ENCODE data around the gene ATG9B.

Gene ATG9B

GRCh38 chr7:151008511-151009323, 15.6 kb downstream of the ATG9B start:
- H3K4me3 ChIP-seq = peak overlapping the region in 2 of 7 experiments; percentile 4 to 15
- H3K27ac ChIP-seq = peak overlapping the region in 8 of 21 experiments; percentile 0 to 75 (median 58)

- Histone ChIP-seq H3K4me3 (peak overlapping the region in 2 of 7 experiments; percentile 4 to 15), H3K27ac (peak overlapping the region in 8 of 21 experiments; percentile 0 to 75 (median 56))
Measured at GRCh38 chr7:151008143-151008510, 16.2 kb downstream of the ATG9B start.

- Histone ChIP-seq H3K27ac (peak overlapping the region in 12 of 21 experiments; percentile 11 to 75 (median 41)), H3K4me3 (no peak overlapping the region)
Measured at GRCh38 chr7:151007469-151007898, 16.8 kb downstream of the ATG9B start.

- Histone ChIP-seq H3K27ac (peak overlapping the region in 9 of 21 experiments; percentile 11 to 75 (median 41)), H3K4me3 (no peak overlapping the region)
Measured at GRCh38 chr7:151006590-151007300, 17.5 kb downstream of the ATG9B start.

GRCh38 chr7:151005566-151005965, 18.7 kb downstream of the ATG9B start:
- no peak overlapping the region for H3K27ac ChIP-seq
- no peak overlapping the region for H3K4me3 ChIP-seq

GRCh38 chr7:151003572-151003971, 20.7 kb downstream of the ATG9B start:
- no peak overlapping the region for H3K4me3 ChIP-seq
- H3K27ac ChIP-seq = no peak overlapping the region

- H3K27ac ChIP-seq = no peak overlapping the region
Measured at GRCh38 chr7:151001546-151001945, 22.7 kb downstream of the ATG9B start.

GRCh38 chr7:151000897-151001495, 23.3 kb downstream of the ATG9B start:
- no peak overlapping the region for H3K4me3 ChIP-seq

More at GRCh38 chr7:151001546-151001945, 22.7 kb downstream of the ATG9B start:
- no peak overlapping the region for H3K4me3 ChIP-seq

GRCh38 chr7:150999497-151000230, 24.6 kb downstream of the ATG9B start:
- Histone ChIP-seq H3K27ac (no peak overlapping the region), H3K4me3 (no peak overlapping the region)

More at GRCh38 chr7:151000897-151001495, 23.3 kb downstream of the ATG9B start:
- H3K27ac ChIP-seq = no peak overlapping the region

- Histone ChIP-seq H3K27ac (no peak overlapping the region), H3K4me3 (no peak overlapping the region)
Measured at GRCh38 chr7:150999001-150999400, 25.3 kb downstream of the ATG9B start.

- Histone ChIP-seq H3K27ac (no peak overlapping the region), H3K4me3 (no peak overlapping the region)
Measured at GRCh38 chr7:150998341-150998740, 26.0 kb downstream of the ATG9B start.

- H3K4me3 ChIP-seq = no peak overlapping the region
- H3K27ac ChIP-seq = no peak overlapping the region
Measured at GRCh38 chr7:150997817-150998216, 26.5 kb downstream of the ATG9B start.

GRCh38 chr7:150997075-150997511, 27.2 kb downstream of the ATG9B start:
- Histone ChIP-seq H3K4me3 (no peak overlapping the region), H3K27ac (no peak overlapping the region)

GRCh38 chr7:150996376-150997074, 27.8 kb downstream of the ATG9B start:
- Histone ChIP-seq H3K4me3 (no peak overlapping the region), H3K27ac (no peak overlapping the region)

GRCh38 chr7:150994838-150995510, 29.3 kb downstream of the ATG9B start:
- Histone ChIP-seq H3K27ac (peak overlapping the region in 4 of 21 experiments; percentile 45 to 67 (median 54)), H3K4me3 (peak overlapping the region in 4 of 7 experiments; percentile 7 to 17 (median 11))

- H3K4me3 ChIP-seq = peak overlapping the region in 4 of 7 experiments; percentile 8 to 17 (median 12)
- peak overlapping the region in 14 of 21 experiments; percentile 13 to 67 (median 46) for H3K27ac ChIP-seq
Measured at GRCh38 chr7:150994141-150994837, 30.0 kb downstream of the ATG9B start.

GRCh38 chr7:150993511-150993910, 30.8 kb downstream of the ATG9B start:
- Histone ChIP-seq H3K27ac (peak overlapping the region in 11 of 21 experiments; percentile 13 to 66 (median 42)), H3K4me3 (peak overlapping the region in 4 of 7 experiments; percentile 8 to 17 (median 12))

All from skin epidermis (tissue), 12 donors.